ENCODE data around the gene TMEM42.
"Not testable (repeated sequence)": the region's sequence is repeated elsewhere in the genome, so short reads cannot be mapped to it uniquely, and the experiment has no call there.

TMEM42 gene

DNA sequence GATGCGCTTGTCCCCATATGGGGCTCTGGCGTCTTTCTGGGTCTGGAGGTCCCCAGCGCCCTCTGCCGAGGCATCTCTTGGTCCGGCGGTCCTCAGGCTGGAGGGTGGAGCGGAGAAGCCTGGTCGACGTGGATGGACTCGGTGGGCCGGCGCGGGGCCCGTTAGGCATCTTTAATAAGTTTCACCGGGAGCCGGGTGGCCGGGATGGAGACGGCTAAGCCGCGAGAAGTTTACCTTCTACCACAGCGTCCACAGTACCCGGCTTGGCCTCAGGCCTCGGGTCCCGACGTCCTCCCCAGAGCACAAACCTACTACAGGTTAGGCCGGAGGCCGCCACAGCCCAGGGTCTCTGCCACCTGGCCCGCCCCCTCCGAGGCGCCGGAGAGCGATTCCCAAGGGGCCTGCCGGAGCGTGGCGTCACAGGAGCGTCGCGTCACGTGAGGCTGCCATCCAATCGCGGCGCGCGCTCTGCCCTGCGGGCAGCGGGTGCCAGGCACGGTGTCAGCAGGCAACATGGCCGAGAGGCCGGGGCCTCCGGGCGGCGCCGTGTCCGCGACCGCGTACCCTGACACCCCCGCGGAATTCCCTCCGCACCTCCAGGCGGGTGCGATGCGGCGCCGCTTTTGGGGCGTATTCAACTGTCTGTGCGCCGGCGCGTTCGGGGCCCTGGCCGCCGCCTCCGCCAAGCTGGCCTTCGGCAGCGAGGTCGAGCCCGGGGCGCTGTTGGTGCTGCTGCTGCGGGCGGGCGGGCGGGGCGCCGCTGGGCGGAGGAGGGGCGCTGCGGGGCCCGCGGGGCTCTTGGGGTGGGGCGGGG, at the start of gene TMEM42:
TMEM42 (plus strand) TSS at position 501 of the 814 bp plus-strand sequence; CDS start at position 514, 13 bp downstream.
- DNase-seq = peak; percentile 96

DNA sequence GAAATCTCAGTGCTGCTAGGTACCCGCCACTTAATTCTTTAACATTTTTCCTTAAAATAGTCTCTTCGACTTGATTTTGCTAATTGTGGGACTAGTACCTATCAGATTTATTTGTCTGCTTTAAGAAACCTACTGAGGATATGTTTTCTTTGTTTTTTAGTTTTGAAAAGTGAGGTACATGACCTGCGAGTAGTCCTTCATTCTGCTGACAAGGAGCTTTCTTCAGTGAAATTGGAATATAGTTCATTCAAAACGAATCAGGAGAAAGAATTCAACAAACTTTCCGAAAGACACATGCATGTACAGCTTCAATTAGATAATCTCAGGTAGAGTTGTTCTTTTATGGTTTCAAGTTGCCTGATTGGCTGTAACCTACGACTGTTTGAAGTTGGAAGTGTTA, 47.0 kb upstream of the TMEM42 start:
- DNase-seq = no peak

GRCh38 chr3:44816334-44816733, 45.4 kb upstream of the TMEM42 start:
- not testable (repeated sequence) for DNase-seq

DNA sequence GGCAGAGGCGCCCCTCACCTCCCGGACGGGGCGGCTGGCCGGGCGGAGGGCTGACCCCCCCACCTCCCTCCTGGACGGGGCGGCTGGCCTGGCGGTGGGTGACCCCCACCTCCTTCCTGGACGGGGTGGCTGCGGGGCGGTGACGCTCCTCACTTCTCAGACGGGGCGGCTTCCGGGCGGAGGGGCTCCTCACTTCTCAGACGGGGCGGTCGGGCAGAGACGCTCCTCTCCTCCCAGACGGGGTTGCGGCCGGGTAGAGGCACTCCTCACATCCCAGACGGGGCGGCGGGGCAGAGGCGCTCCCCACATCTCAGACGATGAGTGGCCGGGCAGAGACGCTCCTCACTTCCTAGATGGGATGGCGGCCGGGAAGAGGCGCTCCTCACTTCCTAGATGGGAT, 40.5 kb upstream of the TMEM42 start:
- DNase-seq = not testable (repeated sequence)

DNA sequence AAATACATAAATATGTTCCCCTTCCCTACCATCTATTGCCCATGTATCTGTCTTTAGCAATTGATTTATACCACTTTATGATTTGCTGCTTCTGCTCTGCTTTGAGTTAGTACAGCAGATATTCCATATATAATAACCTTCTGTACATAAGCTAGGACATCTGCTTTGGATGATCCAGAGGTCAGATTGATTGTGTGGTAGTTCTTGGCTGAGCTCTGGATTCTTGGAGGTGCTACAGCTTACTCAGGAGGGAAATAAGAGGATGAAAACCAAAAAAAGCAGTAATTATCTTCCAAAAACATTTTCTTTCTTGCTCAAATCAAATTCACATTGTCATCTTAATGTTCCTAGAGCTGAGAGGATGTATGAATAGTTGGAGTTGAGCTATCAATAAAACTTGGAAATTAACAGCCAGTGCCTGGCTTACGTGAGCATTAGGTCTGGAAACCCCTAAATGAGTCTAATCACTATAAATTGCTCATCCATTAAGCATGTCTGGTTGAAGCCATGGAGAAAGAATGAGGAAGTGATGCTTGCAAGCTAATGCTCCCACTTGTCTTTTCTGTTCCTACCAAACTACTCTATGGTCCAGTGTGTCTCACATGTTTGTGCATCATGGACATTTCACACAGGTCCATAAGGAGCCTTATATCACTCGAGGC, 36.3 kb upstream of the TMEM42 start:
- DNase-seq = no peak

DNA sequence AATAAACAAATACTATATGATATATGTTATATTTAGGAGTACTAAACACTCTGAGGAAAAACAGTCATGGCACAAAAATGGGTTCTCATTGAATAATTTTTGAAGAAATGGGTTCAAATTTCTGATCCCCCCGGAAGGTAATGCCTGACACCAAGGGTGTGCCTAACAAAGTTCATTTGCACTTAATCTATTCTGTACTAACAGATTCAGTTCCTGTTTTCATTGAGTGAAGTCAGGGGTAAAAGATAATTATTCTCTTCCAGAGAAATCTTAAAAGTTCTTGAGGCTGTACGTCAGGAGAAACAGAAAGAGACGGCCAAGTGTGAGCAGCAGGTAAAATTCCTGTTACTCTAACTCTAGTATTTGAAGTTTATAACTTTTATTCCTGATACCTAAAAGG, 34.5 kb upstream of the TMEM42 start:
- no peak for DNase-seq

DNA sequence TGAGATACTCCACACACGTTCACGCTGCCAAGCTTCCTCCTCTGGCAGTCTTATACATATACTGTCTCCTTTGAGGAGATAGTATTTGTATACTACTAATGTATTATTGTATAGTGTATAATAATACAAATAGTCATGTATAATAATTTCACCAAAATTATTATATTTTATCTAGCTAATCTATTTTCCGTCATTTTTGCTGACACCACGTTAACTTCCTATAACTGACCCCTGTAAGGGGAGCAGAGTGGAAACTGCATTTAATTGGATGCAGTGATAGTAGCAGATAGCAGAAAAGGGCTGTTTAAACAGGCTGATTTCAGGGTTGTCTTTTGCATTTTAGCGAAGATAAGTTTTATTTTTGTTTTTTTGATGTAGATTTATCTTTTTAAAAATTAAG, 30.5 kb upstream of the TMEM42 start:
- DNase-seq = no peak

DNA sequence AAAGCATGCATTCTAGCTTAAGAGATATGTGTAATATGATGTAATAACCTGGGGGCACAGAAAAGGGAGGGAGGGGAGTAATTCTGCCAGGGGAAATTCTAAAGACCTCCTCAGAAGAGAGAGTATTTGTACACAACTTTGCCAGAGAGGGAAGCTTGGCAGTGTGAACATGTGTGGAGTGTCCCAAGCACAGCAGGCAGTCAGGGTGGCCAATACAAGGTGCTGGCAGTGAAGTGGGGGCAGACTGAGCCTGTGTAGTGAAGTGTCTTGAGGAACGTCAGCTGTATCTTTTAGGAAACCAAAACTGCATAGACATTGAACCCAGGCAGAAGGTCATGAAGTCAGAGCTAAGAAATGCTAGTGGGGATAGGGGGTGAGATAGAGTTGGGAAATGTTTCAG, 29.7 kb upstream of the TMEM42 start:
- no peak for DNase-seq

GRCh38 chr3:44832965-44833364, 28.7 kb upstream of the TMEM42 start:
- DNase-seq = no peak

- no peak for DNase-seq
These were observed 28.3 kb upstream of the TMEM42 start for GRCh38 chr3:44833394-44833793.

- no peak for DNase-seq
These were observed 26.0 kb upstream of the TMEM42 start for GRCh38 chr3:44835684-44836083.

DNA sequence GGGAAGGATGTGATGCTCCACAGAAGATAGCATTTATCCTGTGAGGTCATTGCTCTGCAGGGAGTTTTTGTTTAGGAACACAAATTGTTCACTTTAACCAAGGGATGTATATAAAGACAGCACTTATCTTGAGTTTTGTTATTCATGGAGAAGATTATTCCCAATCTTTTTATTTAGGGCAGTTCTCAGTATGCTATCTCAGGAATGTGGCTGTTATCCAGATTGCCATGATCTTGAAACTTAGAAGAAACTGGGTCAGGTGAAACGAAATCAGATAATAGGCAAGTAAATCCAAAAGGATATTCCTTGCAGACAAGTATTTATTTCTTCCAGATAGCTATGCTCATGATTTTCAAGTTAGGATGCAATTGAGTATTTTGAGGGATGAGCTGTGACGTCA, 19.3 kb upstream of the TMEM42 start:
- no peak for DNase-seq

GRCh38 chr3:44845528-44846520, 15.9 kb upstream of the TMEM42 start:
- no peak for DNase-seq

- no peak for DNase-seq
These were observed 13.1 kb upstream of the TMEM42 start for GRCh38 chr3:44848634-44849033.

- not testable (repeated sequence) for DNase-seq
These were observed 5.0 kb upstream of the TMEM42 start for GRCh38 chr3:44856663-44857062.

GRCh38 chr3:44860117-44860516, 1.6 kb upstream of the TMEM42 start:
- no peak for DNase-seq

DNA sequence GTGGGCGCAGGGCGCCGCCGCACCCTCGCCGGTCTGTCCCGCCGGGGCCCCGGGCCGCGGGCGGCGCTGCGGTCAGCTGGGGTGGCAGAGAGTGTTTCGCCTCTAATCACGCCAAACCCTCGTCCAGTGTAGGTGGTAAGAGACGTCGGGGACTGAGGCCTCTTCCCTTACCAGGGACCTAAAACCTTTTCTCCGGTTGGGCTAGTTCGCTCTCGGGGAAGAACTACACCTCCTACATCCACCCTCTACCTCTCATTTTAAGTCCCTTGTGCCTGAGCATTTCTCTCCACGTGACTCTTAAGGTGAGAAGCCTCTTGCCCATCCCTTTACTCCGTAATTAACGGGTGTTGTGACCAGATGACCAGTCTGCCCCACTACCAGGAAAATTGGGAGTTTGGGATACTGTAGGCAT, 520 bp downstream of the TMEM42 start:
- no peak for DNase-seq

DNA sequence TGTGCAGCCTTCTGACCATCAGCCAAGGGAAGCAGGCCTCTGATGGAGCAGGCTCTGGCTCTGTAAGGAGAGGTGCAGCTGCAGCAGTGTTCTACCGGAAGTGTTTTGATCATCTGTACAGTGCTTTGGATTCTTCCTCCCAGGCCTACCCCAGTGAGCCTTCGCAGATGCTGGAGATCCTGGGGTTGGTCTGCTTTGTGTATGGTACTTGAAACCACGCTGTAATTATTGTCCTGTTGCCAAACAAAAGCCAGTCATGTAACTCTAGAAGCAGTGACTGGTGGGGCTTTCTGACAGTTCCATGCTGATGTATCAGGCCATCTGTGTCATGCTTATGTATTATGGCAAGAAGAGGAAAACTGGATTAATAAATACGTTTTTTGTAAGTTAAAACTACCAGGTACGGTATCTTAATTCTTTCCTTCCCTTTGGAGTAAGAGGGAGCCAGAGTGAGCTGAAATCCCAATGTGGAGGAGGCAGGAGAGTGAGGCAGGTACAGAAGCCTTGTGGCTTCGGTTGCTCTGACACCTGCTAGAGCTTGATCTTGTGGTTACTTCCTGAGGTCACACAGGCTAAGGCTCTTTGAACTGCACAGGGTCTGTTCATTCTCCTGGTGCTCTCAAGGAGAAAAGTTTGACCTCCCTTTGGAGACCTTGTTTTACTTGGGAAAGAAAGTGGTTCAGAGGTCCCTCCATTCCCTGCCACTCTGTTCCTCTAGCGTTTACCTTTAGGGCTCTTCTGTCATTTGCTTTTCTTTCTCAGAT, 3.7 kb downstream of the TMEM42 start:
- no peak for DNase-seq

- DNase-seq = no peak
These were observed 5.9 kb downstream of the TMEM42 start for GRCh38 chr3:44867421-44868111.

GRCh38 chr3:44870375-44871061, 8.8 kb downstream of the TMEM42 start:
- no peak for DNase-seq

DNA sequence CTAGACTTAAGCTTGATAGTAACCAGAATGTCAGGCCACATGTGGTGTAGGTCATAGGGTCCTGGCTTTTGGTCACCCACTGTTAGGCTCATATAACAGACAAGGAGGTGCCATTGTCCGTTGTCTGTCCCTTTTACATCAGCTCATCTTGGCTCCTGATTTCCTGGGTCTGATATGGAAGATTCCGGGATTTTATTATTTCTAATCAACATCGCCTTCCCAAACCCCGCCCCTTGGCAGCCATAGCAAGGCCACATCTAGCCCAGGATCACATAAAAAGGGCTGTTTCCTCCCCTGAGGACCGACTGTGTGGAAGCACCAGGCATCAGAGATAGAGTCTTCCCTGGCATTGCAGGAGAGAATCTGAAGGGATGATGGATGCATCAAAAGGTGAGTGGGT, 12.6 kb downstream of the TMEM42 start, which contains the start of gene TGM4:
TGM4 (plus strand) TSS at position 301 of the 400 bp plus-strand sequence; CDS start at position 372, 71 bp downstream.
- no peak for DNase-seq
